Kidney (tissue), 14 donors: ENCODE measurements around the gene NCOA1. TPM values are rescaled to one million over a fixed set of nuclear protein-coding genes. Genes with fewer than 3 reads are reported as not detected.
"Not testable (repeated sequence)": the region's sequence is repeated elsewhere in the genome, so short reads cannot be mapped to it uniquely, and the experiment has no call there.

Experiments used
- DNase-seq, 5 donors: peaks; one replicate each; pipeline ENCODE4 v3.0.0-alpha.2; 2013 to 2020
- FAIRE-seq: peaks from 2 replicates; lab custom pipeline; 2012; peaks lifted over from hg19 to GRCh38; lab: Jason Lieb, UNC
- H3K27ac ChIP-seq, 2 donors: one replicate each; pipeline ENCODE4 v1.7.0; 2013; ENCODE audit warnings: low read depth in 2 of 2, low read length in 2 of 2, inconsistent platforms in 1 of 2
- H3K27me3 ChIP-seq: one replicate; pipeline ENCODE4 v1.7.1; 2013; ENCODE audit warnings: low read length, inconsistent platforms; ENCODE audit not compliant: control insufficient read depth, insufficient read depth
- H3K36me3 ChIP-seq, 3 donors: one replicate each; pipeline versions ENCODE4 v1.7.0 to v1.7.1; 2013; ENCODE audit warnings: low read length in 3 of 3, control low read depth in 1 of 3, inconsistent platforms in 1 of 3; ENCODE audit not compliant: insufficient read depth in 3 of 3, control insufficient read depth in 2 of 3
- H3K4me1 ChIP-seq, 3 donors: one replicate each; pipeline versions ENCODE4 v1.7.0 to v1.7.1; 2013; ENCODE audit warnings: low read length in 3 of 3, inconsistent platforms in 1 of 3, low read depth in 1 of 3; ENCODE audit not compliant: control insufficient read depth in 2 of 3, insufficient read depth in 2 of 3
- H3K4me3 ChIP-seq, 3 donors: one replicate each; pipeline versions ENCODE4 v1.7.0 to v1.8.1; 2013; ENCODE audit warnings: low read length in 3 of 3, control low read depth in 1 of 3, inconsistent platforms in 1 of 3
- H3K9ac ChIP-seq, 3 donors: one replicate each; pipeline versions ENCODE4 v1.7.0 to v1.7.1; 2013; ENCODE audit warnings: low read length in 3 of 3, control low read depth in 1 of 3, inconsistent platforms in 1 of 3
- H3K9me3 ChIP-seq, 3 donors: one replicate each; pipeline versions ENCODE4 v1.7.0 to v1.7.1; 2013; ENCODE audit warnings: low read length in 3 of 3, control low read depth in 1 of 3, inconsistent platforms in 1 of 3; ENCODE audit not compliant: control insufficient read depth in 2 of 3, insufficient read depth in 1 of 3
- CTCF ChIP-seq: IDR thresholded peaks from 3 replicates; pipeline ENCODE4 v1.5.1; 2012; ENCODE audit warnings: mild to moderate bottlenecking, moderate library complexity, borderline replicate concordance; ENCODE audit not compliant: insufficient read depth; ENCODE audit errors: extremely low read depth
- intact Hi-C: fragments of 100-400 bp; cut with DNase I; formaldehyde crosslinking; loops from one replicate; pipeline ENCODE4 v1.11.1; 2022
- polyA plus RNA-seq: library from polyadenylated mRNA; stranded (reverse); fragments of 350-450 nt; fragmentation: Illumina TruSeq; extraction: RNeasy Lipid Tissue Mini Kit (QIAGEN cat#74804); gene quantifications from one replicate; pipeline ENCODE4 v1.2.3, GENCODE V29; 2014; ENCODE audit warnings: low read depth, low replicate concordance; ENCODE audit not compliant: insufficient read depth
- total RNA-seq: library from RNA; stranded (reverse); fragmentation: NEBNext Ultra II Directional; extraction: Animal tissue kit (Norgen Biotek cat#: 25700); gene quantifications from one replicate; pipeline ENCODE4 v1.2.1, GENCODE V29; 2021
- donor health status: control.
- donor health status: control.
- donor health status: control.
- donor health status: control.
- donor health status: control.
- donor health status: DM: yes; HTN: yes; CAD: no.
- donor health status: Normal renal cell carcinoma (clear cell type).

Gene NCOA1
- total and polyA plus RNA-seq, 2 donors from 2014 or later: 11.6 to 41.5 TPM

DNA sequence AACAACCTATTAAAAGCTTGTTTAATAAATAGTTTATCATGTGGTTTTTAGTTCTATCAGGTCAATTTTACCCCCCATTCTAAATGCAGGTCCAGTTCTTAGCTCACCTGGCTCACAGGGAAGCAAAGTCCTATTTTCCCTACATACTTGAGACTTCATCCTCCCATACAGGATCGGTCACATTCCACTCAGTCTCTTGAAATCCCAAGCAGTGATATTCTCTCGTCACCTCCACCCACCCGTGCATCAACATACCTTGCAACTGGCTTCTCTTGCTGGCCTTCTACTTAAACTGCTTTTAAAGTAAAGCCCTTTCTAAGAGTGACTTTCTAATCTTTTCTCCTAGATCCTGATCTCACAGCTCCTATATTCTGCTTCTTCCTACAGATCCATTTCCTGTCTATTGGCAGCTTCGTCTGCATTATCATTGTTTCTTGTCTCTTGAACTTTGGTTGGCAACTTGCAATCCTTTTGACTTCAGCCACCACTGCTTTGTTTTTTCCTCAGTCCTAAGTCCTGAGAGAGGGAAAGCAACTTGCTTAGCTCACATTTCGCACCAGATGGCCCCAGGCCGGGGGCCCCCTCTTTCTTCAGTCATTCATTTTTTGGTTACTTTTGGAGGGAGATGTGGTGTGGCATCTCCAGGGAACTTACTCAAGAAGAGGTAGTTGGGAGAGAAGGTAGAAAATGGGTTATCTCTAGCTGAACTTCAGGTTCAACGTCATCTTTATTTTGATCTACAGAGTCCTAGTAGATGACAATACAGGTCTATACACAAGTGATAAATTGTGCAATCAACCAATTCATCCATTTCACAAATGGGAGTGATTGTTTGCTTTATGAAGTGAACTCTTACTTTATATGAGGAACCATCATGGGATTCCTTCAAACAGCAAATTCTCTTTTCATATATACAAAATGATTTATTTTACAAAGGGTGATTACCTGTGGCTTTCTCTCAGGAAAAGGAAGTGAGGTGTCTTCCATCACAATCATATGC is 23.9 kb upstream of the NCOA1 start:
- H3K4me3 ChIP-seq: no peak overlapping the region
- no peaks in the 10 kb centered on the region for H3K36me3 ChIP-seq
- DNase-seq (no peak), FAIRE-seq (no peak)
- no peak overlapping the region for H3K9ac ChIP-seq
- intact Hi-C loops: no loop called here
- no peak overlapping the region for H3K27ac ChIP-seq
- TF ChIP-seq CTCF: no peak
- no peaks in the 10 kb centered on the region for H3K4me1 ChIP-seq
- H3K9me3 ChIP-seq: no peaks in the 10 kb centered on the region
- no peaks in the 10 kb centered on the region for H3K27me3 ChIP-seq

DNA sequence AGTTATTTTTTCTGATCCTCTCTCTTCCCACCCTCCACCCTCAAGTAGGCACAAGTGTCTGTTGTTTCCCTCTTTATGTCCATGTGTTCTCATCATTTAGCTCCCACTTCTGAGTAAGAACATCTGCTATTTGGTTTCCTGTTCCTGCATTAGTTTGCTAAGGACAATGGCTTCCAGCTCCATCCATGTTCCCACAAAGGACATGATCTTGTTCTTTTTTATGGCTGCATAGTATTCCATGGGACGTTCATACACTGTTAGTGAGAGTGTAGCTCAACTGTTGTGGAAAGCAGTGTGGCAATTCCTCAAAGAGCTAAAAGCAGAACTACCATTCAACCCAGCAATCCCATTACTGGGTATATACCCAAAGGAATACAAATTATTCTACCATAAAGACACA is 22.6 kb upstream of the NCOA1 start:
- H3K9ac ChIP-seq, H3K4me3 ChIP-seq, H3K27me3 ChIP-seq, H3K27ac ChIP-seq, DNase-seq, H3K36me3 ChIP-seq, H3K4me1 ChIP-seq, FAIRE-seq, H3K9me3 ChIP-seq, intact Hi-C loops: not testable (repeated sequence)

DNA sequence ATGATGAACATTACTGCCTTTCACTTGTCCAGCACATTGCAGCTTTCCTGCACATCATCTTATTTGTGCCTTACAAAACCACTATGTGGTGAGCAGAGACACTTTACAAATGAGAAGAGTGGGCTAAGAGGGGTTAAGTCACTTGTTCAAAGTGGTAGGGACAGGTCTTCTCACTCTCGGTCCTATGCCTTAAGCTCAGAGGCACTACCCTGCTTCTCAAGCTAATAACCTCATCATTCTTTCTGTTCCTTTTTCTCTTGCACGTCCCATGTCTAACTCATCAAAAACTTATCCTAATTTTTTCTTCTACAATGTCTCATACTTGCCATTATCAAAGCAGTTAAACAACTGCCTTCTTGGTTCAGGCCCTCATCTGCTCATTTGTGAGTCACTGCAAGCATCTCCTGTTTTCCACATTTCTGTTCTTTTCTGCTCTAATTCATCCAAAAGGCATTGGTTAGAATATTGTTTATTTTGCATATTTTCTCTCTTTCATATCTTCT is 21.9 kb upstream of the NCOA1 start:
- Histone ChIP-seq H3K4me1 (no peaks in the 10 kb centered on the region), H3K9me3 (no peaks in the 10 kb centered on the region), H3K4me3 (no peak overlapping the region), H3K36me3 (no peaks in the 10 kb centered on the region), H3K9ac (no peak overlapping the region), H3K27ac (no peak overlapping the region), H3K27me3 (no peaks in the 10 kb centered on the region)
- FAIRE-seq (no peak), DNase-seq (no peak)
- intact Hi-C loops: no loop called here
- no peak for TF ChIP-seq CTCF

GRCh38 chr2:24471662-24472061 is 19.4 kb upstream of the NCOA1 start:
- no peak overlapping the region for H3K4me3 ChIP-seq
- no peak for DNase-seq
- H3K9me3 ChIP-seq: no peaks in the 10 kb centered on the region
- FAIRE-seq: no peak
- no peaks in the 10 kb centered on the region for H3K27me3 ChIP-seq
- no peak for TF ChIP-seq CTCF
- no peak overlapping the region for H3K9ac ChIP-seq
- H3K27ac ChIP-seq: no peak overlapping the region
- H3K4me1 ChIP-seq: no peaks in the 10 kb centered on the region
- no peaks in the 10 kb centered on the region for H3K36me3 ChIP-seq
- intact Hi-C loops: no loop called here
